Mesangial cell (primary cell): Measurements from ENCODE around the gene ASIC1. TPM values are rescaled to one million over a fixed set of nuclear protein-coding genes. Genes with fewer than 3 reads are reported as not detected.

Experiments used
- total RNA-seq: library from RNA; depleted of rRNA; stranded (reverse); fragments of >200 nt; gene quantifications from 2 replicates; pipeline ENCODE4 v1.2.3, GENCODE V29; 2015

The ASIC1 gene
- 2.6 and 4.8 TPM in 2 replicates for total RNA-seq

GRCh38 chr12:50057000-50057841 is at the start of gene ASIC1:
Gene ASIC1 (plus strand): TSS chr12:50057596. CDS start chr12:50058767, 1,171 bp downstream.

DNA sequence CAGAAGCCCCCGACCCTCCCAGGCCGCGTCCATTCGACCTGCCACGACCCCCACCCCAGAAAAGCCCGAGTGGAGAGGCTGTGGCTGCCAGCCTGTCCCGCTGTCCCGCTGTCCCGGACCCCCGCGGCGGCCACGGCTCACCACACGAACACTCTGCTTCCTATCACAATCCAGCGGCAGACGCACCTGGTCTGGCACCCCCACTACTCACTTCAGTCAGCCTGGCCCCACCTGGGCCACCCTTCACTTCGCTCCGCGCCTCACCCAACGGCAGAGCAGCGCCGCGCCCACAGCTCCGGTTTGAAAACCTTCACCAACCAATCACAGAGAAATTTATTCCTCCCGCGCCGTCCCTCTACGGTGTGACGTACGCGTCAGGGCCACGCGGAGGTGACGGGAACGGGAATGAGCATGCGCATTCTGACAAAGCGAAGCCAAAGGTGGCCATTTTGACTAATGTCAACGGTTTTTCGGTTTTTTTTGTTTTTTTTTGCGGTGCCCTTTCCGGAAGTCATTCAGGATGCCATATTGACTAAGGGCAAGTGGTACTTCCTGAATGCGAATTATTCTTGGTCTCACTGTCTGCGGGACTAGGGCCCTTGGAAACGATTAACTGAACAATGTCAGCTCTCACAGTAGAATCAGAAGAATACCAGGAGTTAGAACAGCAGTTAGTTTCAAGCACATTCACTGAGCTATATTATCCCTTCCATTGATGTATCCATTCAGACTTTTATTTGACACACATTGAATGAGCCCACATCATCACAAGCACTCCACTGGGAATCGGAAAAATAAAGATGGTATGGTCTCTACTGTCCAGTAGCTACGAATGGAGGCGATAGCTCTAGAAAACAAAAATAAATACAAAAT is 32.0 kb upstream of the ASIC1 start, which contains the start of gene RACGAP1:
TSS of gene RACGAP1 (minus strand) at position 308 of the 873 bp plus-strand sequence. CDS start 8,779 bp downstream, outside the sequence.

GRCh38 chr12:50084775-50085614 is 27.6 kb downstream of the ASIC1 start, which contains the start of gene SMARCD1:
Gene SMARCD1 (plus strand): TSS chr12:50085342. CDS start chr12:50085370, 28 bp downstream.

DNA sequence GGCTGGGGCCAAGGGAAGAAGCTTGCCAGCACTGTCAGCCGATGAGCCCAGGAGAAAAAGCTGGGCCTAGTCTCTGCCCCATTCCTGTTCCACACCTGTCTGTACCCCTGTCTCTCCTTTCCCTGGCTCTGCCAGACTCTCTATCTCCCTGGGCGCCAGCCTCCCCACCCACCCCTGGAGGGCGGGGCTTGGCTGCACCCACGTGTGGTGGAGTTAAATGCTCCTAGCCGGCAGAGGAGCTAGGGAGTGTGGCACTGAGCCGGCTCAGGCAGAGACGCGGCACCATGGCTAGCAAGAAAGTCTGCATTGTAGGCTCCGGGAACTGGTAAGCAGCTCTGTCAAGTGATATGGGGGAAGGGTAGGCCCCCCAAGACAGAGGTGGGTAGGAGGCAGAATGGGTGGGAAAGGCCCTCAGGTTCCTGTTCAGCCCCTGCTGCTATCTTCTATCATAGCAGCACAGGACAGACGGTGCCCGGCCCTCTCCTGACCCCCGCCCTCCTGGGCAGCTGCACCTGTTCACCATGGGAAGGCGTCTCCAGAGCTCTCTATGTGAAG is 46.4 kb downstream of the ASIC1 start, which contains the start of gene GPD1:
TSS of gene GPD1 (plus strand) at position 242 of the 555 bp plus-strand sequence. CDS start at position 285, 43 bp downstream.

GRCh38 chr12:50111693-50112455 is 54.5 kb downstream of the ASIC1 start, which contains the start of gene COX14:
Gene COX14 (plus strand): TSS chr12:50112236. CDS start chr12:50120044, 7,808 bp downstream.

Other genes with a start within 250 kb of the ASIC1 start
- gene NCKAP5L, start 229.2 kb upstream of the ASIC1 start, total RNA-seq = 19.9 and 36.0 TPM in 2 replicates
- 0.98 and 1.9 TPM in 2 replicates for gene BCDIN3D, start 214.5 kb upstream of the ASIC1 start, total RNA-seq
- gene FAIM2, start 153.7 kb upstream of the ASIC1 start, total RNA-seq = 0.13 TPM in 1 of 2 replicates, not detected in the other
- not detected in 2 replicates for gene AQP2, start 106.9 kb upstream of the ASIC1 start, total RNA-seq
- 0.13 TPM in 1 of 2 replicates, not detected in the other for gene AQP5, start 95.7 kb upstream of the ASIC1 start, total RNA-seq
- gene AQP6, start 84.6 kb upstream of the ASIC1 start, total RNA-seq = under 0.01 TPM in 1 of 2 replicates, not detected in the other
- gene RACGAP1, start 32.1 kb upstream of the ASIC1 start, total RNA-seq = 10.0 and 93.7 TPM in 2 replicates
- 99.4 and 144 TPM in 2 replicates for gene SMARCD1, start 27.7 kb downstream of the ASIC1 start, total RNA-seq
- gene GPD1, start 46.4 kb downstream of the ASIC1 start, total RNA-seq = 0.25 and 0.33 TPM in 2 replicates
- gene COX14, start 54.6 kb downstream of the ASIC1 start, total RNA-seq = 47.1 and 73.1 TPM in 2 replicates
- 30.5 and 38.8 TPM in 2 replicates for gene CERS5, start 109.8 kb downstream of the ASIC1 start, total RNA-seq
- gene LIMA1, start 225.9 kb downstream of the ASIC1 start, total RNA-seq = 44.2 and 51.2 TPM in 2 replicates